ENCODE results near the gene HTR2C.
"Not testable (repeated sequence)": the region's sequence is repeated elsewhere in the genome, so short reads cannot be mapped to it uniquely, and the experiment has no call there.

Gene HTR2C

DNA sequence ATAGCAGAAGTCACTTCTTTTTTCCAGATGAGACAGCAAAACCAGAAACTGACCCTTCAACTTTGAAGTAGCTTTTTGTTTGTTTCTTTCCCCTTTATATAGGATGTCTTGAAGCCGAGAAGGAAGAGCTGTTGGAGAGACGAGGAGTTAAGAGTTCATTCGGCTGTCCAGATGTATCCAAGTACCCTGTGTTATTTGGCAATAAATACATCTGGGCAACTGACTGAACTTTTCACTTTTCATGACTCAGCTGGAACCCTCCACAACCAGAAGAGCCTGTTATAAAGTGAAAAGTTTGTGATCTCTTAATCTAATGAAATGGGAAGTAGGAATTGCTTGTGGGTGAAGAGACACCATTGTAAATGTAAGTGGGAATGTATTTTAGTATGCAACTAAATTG is 131.2 kb downstream of the HTR2C start:
- peak; percentile 9 for DNase-seq

DNA sequence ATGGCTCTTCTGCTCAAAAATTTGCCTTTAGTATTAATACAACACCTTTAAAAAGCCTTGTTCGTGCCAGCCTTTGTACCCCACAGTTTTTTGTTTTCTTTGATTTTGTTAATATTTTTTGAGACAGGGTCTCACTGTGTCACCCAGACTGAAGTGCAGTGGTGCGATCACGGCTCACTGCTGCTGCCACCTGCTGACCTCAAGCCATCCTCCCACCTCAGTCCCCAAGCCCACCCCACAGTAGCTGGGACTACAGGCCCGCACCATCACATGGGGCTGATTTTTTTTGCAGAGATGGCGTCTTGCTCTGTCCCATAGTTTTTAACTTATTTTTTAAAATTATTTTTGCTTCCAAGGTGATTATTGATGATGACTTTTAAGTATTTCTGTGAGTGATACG is 134.0 kb downstream of the HTR2C start:
- DNase-seq = no peak

DNA sequence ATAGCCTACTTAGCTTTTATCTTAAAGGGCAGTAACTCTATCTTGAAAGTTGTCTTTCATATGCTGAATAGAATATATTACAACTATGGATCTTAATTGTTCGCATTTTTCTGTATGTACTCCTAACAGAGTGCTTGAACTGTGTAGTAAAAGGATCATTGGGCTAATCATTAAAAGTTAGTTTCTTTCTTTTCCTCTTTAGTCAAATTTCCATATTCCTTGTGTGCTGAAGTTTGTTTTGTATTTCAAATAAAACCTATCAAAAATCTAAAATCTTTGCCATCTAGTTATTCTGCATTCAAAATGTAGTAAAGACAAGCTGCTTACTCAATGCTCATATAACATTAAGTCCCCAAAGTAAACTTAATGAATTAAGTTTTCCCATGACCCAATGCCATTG is 182.7 kb downstream of the HTR2C start:
- DNase-seq = no peak

DNA sequence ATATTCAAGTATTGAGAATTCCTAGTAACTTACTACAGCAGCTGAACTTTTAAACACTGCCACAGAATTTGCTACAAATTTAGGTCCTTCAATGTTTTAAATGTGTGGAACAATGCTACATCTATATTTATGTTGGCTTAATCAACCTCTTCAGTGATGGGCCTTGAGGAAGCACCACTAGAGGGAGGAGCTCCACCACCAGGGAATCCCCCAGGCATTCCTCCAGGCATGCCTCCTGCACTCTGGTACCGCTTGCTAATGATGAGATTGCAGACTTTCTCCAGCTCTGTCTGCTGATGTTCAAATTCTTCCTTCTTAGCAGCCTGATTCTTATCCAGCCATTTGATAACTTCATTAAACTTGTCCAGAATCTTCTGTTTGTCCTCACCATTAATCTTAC is 190.8 kb downstream of the HTR2C start:
- DNase-seq = no peak

DNA sequence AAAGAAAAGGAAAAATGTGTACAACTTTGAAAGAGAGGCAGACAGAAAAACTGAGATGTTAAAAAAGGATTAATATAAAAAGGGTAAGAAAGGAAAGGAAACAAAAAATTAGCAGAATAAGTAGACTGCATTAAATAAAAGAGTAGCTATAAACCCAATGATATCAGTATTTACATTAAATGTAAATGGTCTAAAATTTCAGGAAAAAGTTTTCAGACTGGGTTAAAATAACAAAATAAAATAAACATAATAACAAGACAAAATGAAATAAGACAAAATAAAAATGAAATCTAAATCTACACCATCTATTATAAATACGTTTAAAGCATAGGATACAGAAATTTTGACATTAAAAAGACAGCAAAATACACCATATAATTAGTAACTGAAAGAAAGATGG is 199.0 kb downstream of the HTR2C start:
- DNase-seq = no peak

DNA sequence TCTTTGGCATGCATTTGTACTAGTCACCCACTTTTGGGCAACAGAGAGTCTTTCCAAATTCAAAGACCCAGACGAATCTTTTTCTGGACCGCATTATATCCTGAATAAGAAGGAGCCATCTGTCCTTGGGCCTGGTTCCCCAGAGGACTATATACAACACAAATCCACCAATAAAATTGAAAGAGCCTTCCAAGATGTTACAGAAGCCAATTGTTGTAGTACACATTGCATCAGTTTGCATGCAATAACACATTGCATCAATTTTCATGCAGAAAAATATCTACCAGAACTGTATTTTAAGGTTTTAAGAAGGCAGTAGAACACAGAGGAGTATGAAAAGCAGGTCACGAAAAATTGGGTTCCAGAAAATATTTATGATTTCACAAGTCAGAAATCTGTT is 203.2 kb downstream of the HTR2C start:
- DNase-seq = no peak

DNA sequence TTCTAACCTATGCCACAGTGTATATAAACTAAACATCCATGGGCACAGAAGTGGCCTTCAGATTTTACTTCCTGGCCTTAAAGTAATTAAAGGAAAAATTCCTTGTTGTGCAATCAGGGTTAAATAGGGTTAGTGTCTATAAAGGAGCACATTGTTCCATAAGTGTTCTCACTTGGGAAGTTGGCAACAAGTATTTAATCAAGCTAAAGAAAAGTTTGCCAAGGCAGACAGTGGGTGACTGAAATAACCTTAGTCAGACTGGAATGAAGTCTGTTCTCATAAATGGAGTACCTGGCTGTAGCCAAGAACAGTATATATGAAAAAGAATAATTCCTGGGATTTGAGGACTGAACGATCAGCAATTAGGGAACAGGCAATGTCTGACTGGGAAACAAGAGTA is 213.6 kb downstream of the HTR2C start:
- no peak for DNase-seq

DNA sequence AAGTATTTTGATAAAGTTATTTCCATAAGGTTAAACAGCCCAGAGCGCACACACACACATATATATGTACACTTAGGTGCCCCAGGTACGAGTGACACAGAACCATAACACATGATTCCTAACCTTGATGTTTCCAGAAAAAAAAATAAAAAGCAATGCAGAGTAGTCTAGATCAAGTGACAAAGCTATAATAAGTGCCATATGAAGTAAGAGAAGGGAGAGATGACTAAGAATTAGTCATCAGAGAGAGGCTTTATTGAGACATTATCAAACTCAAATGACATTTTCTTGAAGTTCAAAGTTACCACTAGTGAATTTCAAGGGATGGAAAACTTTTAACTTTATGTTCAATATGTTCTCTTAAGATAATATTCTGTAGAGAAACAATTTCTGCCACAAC is 215.0 kb downstream of the HTR2C start:
- DNase-seq = peak; percentile 42

DNA sequence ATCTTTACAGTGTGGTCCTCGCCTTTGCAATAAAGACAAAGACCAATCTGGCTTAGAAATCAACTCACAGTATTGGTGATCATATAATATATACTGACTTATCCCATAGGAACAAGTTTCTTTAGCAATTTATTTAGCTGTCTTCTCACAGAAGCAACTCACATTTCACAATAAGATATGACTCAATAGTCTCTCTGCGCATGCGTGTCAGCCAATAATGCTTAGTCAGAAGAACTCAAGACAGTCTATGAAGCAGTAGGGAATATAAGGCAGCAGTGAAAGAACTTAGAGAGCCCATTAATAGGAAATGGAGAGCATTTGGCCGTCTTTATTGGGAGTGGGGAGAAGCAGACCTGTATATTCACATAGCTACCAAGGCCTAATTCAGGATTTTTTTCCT is 216.8 kb downstream of the HTR2C start:
- peak; percentile 48 for DNase-seq

DNA sequence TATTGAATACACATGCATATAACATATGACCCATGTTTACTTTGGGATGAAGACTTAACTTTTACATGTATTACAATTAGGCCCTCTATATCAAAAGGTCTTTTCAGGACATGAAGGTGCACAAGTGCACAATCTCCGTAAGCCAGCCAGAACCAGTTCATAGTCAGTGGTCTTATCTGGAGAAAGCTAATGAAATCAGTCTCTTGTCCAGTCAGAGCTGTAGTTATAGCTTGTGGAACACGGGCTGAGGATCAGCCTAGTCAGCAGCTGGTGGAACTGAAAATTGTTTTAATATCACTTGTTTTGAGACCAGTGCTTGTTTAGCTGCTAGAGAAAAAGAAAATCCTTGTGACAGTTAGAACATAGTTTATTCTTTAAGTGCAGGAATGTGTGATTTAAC is 235.6 kb downstream of the HTR2C start:
- DNase-seq = no peak

DNA sequence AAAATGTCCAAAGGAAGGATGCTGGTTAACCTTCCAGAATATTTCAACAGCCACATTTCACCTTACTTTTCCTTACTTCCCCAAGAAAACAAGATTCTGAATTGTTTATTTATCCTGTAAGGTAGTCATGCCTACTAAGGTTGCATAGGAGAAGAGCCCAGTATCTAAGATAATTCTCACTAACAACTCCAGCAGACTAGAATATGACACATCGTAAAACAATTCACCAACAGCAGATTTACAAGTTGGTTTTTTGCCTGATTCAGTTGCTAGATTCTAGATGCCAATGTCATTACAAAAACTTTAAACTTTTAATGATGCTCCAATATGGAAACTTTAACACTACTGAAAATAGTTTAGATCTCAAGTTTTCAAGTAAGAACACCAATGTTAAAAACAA is 257.2 kb downstream of the HTR2C start:
- DNase-seq = peak; percentile 29

DNA sequence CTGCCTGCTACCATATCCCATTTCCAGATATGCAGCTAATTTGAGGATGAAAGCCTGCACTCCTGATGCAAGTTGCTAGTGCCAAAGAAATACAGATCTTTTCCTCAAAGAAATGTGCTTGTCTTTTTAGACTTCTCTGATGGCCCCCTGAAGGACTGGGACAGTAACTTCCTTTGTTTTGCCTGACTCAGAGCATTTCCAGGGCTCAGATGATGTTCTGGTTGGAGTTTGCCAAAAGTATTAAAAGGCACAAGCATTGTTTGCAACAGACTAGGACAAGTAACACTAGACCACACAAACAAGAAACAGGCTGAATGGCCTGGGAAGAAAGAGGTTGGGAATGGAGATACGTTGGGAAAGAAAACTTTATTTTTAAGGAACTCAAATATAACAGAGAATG is 258.3 kb downstream of the HTR2C start:
- DNase-seq = no peak

DNA sequence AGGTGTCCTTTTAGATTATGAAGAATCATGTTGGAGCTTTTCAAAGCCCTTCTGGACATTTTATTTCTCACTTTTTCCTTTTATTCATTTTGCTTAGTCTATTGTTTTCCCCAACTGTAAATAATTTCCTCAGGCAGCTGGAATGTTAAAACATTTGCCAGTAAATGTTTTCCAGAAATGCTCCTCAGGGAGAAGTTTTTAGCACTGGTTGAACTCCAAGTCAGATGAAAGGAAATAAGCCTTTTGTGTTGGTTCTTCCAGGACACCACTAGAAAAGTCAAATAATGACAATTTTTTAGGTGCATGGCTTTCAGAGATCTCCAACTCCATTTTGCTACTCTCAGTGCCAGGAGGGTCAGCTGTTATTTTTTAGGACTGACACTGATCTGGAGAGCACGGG is 305.6 kb downstream of the HTR2C start:
- DNase-seq = no peak

DNA sequence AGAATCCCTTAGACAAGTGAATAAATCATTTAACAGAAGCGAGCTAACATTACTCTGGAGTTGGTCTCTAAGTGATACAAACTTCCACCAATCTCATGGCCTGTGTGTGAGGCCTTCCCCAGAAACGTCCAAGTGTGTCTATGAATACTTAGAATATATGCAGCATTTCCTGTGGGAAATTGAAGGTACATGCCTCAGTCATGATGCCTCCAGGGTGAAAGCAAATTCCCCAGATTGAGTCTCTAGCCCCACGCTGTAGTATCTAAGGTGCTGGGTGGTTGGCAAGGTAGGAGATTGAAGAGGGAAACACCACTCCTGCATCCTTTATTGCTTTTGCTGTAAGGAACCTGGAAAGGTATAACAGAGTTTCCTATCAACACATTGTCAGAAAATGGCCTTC is 319.7 kb downstream of the HTR2C start:
- no peak for DNase-seq

DNA sequence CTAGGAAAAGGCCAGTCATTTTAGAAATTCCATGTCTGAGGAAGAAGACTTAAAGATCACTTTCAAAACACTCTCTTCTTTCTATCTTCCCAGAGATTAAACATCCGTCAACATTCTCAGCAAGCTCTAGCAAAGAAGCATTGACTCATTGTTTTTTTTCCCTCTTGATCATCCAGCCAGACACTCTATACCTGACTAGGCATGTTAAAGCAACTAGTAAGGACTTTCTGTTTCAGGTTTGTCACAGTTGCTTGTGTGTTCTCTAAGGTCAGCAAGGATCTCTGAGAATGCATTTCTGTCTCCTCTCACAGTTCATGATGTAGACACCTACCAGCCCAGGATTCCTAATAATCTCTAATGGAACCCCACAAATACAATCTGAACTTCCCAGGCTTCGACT is 321.4 kb downstream of the HTR2C start:
- no peak for DNase-seq

DNA sequence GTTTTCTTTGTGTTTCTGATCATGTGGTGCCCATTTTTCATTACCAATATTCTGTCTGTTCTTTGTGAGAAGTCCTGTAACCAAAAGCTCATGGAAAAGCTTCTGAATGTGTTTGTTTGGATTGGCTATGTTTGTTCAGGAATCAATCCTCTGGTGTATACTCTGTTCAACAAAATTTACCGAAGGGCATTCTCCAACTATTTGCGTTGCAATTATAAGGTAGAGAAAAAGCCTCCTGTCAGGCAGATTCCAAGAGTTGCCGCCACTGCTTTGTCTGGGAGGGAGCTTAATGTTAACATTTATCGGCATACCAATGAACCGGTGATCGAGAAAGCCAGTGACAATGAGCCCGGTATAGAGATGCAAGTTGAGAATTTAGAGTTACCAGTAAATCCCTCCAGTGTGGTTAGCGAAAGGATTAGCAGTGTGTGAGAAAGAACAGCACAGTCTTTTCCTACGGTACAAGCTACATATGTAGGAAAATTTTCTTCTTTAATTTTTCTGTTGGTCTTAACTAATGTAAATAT is 323.2 kb downstream of the HTR2C start:
- no peak for DNase-seq

DNA sequence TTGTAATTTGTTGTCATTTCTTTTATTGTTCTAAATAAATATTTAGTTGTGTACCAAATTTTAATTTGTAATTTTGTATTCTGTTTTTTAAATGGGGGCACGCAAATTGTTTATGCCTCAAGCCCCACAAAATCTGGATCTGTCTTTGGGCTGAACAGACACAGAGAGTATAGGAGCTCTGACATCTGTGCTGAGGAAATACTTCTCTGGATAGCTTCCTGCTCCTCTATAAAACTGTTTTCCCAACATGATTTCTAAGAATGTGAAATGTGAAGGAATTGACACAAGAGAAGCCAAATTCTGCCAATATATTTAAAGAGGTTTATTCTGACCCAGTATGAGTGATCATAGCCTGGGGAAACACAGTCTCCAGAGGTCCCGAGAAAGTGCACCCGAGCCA is 340.5 kb downstream of the HTR2C start:
- DNase-seq = no peak

DNA sequence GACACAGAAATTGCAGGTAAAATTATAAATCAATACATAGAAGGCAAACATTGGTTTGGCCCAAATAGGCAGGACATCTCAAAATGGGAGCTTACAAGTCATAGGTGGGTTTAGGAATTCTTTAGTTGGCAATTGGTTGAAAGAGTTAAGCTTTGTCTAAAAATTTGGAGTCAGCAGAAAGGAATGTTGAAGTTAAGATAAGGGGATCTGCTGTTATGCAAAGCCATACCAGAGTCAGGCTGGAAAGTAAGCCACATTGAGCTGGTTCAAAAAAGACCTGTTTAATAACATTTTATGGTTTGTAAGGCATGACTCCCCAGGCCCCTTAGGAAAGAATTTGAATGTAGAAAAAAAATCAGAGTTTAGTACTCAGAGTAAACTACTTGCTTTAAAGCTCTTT is 341.0 kb downstream of the HTR2C start:
- DNase-seq = peak; percentile 3

DNA sequence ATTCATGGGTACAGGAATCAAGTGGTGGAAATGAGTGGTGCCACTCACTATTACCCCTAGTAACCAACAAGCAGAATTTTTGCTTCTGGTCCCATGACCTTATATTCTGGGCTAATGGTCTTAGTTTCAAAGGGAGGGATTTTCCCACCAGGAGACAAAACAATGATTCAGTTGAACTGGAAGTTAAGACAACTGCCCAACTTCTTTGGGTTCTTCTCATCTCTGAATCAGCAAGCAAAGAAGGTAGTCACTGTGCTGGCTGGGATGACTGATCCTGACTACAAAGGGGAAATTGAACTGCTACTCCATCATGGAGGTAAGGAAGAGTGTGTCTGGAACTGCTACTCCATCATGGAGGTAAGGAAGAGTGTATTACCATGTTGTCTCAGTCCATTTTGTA is 346.3 kb downstream of the HTR2C start:
- DNase-seq = no peak

DNA sequence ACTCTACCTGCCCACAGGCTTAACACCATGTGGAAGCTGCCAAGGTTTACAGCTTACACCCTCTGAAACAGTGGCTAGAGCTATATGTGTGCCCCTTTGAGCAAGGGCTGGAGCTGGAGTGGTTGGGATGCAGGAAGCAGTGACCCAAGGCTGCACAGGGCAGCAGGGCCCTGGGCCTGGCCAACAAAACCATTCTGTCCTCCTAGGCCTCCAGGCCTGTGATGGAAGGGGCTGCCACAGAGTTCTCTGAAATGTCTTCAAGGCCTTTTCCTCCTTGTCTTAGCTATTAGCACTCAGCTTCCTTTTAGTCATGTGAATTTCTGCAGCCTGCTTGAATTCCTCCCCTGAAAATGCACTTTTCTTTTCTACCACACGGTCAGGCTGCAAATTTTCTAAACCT is 348.7 kb downstream of the HTR2C start:
- DNase-seq = no peak

DNA sequence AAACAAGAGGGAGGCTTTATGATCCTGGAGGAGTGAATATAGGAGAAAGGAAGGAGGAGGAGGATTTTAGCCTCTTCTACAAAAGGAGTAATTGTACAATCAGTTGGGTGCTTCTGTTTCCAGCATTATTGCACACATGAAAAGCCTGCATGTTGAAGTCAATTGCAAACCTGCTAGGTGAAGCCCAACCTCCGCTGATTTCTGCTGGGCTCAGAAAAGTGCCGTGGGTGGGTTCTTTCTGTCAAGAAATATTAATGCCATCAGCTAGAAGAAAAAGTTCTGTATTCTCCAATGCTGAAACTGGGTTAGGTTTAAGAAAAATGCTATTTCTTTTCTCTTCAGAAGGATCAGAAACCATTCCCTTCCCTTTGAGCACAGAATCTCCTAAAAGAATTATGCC is 349.4 kb downstream of the HTR2C start:
- DNase-seq = not testable (repeated sequence)

DNA sequence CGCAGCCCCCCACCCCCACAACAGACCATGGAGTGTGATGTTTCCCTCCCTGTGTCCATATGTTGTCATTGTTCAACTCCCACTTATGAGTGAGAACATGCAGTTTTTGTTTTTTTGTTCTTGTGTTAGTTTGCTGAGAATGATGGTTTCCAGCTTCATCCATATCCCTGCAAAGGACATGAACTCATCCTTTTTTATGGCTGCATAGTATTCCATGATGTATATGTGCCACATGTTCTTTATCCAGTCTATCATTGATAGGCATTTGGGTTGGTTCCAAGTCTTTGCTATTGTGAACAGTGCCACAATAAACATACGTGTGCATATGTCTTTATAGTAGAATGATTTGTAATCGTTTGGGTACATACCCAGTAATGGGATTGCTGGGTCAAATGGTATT is 353.2 kb downstream of the HTR2C start:
- not testable (repeated sequence) for DNase-seq

DNA sequence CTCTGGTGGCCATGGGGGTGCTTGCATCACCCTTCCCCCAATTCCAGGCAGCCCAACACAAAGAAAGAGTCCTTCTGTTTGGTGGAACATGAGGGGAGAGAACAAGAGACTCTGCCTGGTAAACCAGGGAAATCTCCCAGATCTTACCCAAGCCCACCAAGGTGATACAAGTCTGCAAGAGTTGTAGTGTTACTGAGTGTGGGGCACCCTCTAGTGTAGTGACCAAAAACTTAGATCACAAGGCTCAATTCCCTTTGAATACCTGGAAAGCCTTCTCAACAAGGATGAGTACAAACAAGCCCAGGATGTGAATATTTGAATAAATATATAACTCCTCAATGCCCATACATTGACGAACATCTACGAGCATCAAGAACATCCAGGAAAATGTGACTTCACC is 368.8 kb downstream of the HTR2C start:
- no peak for DNase-seq
